Activated T-cell treated with anti-CD3 and anti-CD28 coated beads, Interleukin-2, amount 50 U/mL, for 72 hours (primary cell): ENCODE measurements around the gene CST6. TPM values are rescaled to one million over a fixed set of nuclear protein-coding genes. Genes with fewer than 3 reads are reported as not detected.
A peak's percentile ranks its signal among the peaks of the same experiment; 100 is the strongest.

Experiments
- ATAC-seq, 2 donors: fragments of 150-1000 bp; cut with Tn5 transposase; replicated peaks in 1 of 2; 2 replicates each; pipeline ENCODE4 v1.10.0; 2021; ENCODE audit warnings: moderate library complexity in 2 of 2, mild to moderate bottlenecking in 1 of 2
- DNase-seq, 2 donors: peaks; one replicate each; pipeline ENCODE4 v3.0.0; 2021 to 2022; ENCODE audit warnings: mixed read lengths in 1 of 2
- H3K27ac Mint-ChIP-seq: one replicate; pipeline ENCODE4 v1.8.0; 2022; ENCODE audit warnings: mild to moderate bottlenecking, moderate library complexity, mixed read lengths
- H3K27me3 Mint-ChIP-seq: one replicate; pipeline ENCODE4 v1.8.0; 2022; ENCODE audit warnings: low read depth, mixed read lengths
- H3K36me3 Mint-ChIP-seq, 2 donors: one replicate each; pipeline ENCODE4 v1.8.0; 2022; ENCODE audit warnings: mixed read lengths in 2 of 2, mild to moderate bottlenecking in 1 of 2; ENCODE audit not compliant: insufficient read depth in 2 of 2
- H3K4me1 Mint-ChIP-seq: one replicate; pipeline ENCODE4 v1.8.0; 2022; ENCODE audit warnings: low read depth, mixed read lengths
- H3K4me3 Mint-ChIP-seq, 2 donors: one replicate each; pipeline ENCODE4 v1.8.0; 2022; ENCODE audit warnings: mild to moderate bottlenecking in 2 of 2, mixed read lengths in 2 of 2, moderate library complexity in 2 of 2
- H3K9me3 Mint-ChIP-seq, 2 donors: one replicate each; pipeline ENCODE4 v1.8.0; 2022; ENCODE audit warnings: mixed read lengths in 2 of 2
- total RNA-seq, 2 donors: library from RNA; stranded (reverse); gene quantifications; one replicate each; pipeline ENCODE4 v1.2.3, GENCODE V29; 2022

Gene CST6
- total RNA-seq, 2 donors from 2014 or later, result 0.34 to 0.79 TPM

DNA sequence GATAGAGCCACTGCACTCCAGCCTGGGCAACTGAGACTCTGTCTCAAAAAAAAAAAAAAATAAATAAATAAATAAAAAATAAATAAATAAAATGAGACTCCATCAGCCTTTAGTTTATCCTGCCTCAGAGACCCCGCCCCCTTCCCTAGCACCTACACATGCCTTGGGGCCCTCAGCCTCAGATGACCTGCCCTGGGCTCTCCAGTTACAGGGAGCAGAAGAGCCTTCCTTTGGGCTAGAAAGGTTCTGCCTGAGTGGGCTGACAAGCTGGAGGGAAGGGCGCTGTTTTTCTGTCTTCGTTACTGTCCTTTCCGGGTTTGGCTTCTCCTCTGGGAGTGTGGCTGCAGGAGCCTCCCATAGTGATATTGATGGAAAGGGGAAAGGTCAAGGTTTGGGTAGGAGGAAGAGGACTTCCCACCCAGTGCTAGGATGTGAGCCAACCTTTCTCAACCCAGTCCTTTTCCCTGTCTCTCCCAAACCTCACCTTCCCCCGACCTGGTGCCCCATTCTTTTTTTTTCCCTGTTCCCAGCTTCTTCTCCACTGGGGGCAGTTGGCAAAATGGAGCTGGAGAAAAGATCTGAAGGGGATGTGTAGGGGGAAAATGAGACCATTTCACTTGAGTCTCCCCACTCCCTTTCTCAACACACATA is 38.9 kb downstream of the CST6 start:
- Mint-ChIP-seq H3K4me3 (peak overlapping the region; percentile 98 to 100), H3K36me3 (peaks cover 14 to 24% of the 10 kb centered on the region in 2 donors), H3K27me3 (peaks cover 17% of the 10 kb centered on the region), H3K4me1 (peaks cover 36% of the 10 kb centered on the region), H3K27ac (peak overlapping the region; percentile 82), H3K9me3 (no peaks in the 10 kb centered on the region)
- ATAC-seq, result no peak
- no peak for DNase-seq

DNA sequence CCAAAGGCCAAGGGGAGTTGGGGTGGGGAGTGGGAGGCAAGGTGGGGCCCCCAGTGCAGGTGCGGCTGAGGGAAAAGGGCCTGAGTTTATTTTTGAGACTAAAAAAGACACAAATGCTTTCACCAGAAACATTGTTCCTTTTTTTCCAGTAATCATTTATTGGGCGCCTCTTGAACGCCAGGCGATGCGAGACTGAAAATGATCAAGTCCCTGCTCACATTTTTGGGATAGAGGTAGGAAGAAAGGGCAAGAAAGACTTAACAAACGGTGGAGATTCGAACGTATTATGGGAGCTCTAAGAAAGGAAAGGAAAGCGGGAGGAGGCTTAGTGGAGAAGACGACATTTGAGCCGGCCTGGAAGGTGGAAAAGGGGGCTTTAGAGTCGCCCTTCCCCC is 39.6 kb downstream of the CST6 start:
- ATAC-seq (no peak), DNase-seq (no peak)
- Mint-ChIP-seq H3K27ac (peak overlapping the region; percentile 83), H3K4me3 (peak overlapping the region; percentile 98 to 100), H3K27me3 (peaks cover 17% of the 10 kb centered on the region), H3K36me3 (peaks cover 14 to 28% of the 10 kb centered on the region in 2 donors), H3K4me1 (peaks cover 33% of the 10 kb centered on the region), H3K9me3 (no peaks in the 10 kb centered on the region)

DNA sequence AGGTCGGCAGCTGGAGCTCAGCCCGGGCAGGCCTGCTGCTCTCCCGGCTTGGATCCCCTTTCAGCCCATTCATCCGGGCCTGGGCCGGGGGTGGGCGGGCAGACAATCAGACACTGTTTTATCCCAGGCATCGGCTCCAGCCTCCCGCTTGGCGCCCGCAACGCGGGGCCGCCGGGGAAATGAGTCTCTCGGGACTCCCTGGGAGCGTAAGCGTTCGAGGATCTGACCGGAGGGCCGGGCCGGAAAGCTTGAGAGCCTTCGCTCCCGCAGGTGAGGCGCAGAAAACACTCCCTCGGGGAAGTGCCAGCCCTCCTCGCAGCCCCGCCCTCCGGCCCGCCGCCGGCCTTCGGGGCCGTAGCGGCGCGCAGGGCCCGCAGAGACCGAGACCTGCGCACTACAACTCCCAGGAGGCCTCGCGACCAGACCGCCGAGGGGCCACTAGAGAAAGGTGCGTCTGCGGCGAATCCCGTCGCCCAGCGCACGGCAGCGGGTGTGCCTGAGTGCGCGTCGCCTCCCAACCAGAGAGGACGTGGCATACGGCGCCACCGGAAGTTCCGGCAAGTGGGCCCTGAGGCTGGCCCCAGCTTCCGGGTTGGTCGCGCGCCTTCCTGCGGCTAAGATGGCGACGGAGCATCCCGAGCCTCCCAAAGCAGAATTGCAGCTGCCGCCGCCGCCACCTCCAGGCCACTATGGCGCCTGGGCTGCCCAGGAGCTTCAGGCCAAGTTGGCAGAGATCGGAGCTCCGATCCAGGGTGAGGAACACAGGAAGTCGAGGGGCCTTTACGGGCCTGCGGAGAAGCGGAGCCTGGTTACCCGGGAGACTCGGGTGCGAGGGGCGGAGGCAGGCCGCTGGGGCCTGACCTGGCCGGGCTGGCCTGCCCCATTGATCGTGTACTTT is 40.2 kb downstream of the CST6 start, which contains the start of gene SF3B2:
TSS of gene SF3B2 (plus strand) at position 599 of the 898 bp plus-strand sequence. CDS start at position 620, 21 bp downstream.
- H3K9me3 Mint-ChIP-seq, result no peaks in the 10 kb centered on the region
- H3K27me3 Mint-ChIP-seq, result peaks cover 17% of the 10 kb centered on the region
- DNase-seq (peak; percentile 96 to 98), ATAC-seq (peak; percentile 98 to 99)
- peaks cover 33% of the 10 kb centered on the region for H3K4me1 Mint-ChIP-seq
- peaks cover 16 to 31% of the 10 kb centered on the region in 2 donors for H3K36me3 Mint-ChIP-seq
- H3K27ac Mint-ChIP-seq, result peak within 1 kb of the TSS; percentile 100
- H3K4me3 Mint-ChIP-seq, result peak within 1 kb of the TSS; percentile 98 to 100

DNA sequence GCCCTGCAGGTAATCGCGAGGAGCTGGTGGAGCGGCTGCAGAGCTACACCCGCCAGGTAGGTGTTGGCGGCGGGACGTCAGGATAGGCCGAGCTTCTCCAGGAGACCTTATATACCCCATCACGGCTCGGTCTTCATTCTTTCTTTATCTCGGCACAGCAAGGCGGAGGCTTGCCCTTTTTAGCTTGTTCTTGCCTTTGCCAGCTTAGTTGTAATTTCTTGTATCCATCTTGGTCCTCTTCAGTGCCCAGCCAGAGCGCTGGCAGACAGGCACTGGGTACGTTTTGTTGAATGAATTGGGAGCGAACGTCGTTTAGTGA is 40.8 kb downstream of the CST6 start:
- Mint-ChIP-seq H3K36me3 (peaks cover 18 to 34% of the 10 kb centered on the region in 2 donors), H3K9me3 (no peaks in the 10 kb centered on the region), H3K27me3 (peaks cover 17% of the 10 kb centered on the region), H3K4me1 (peaks cover 33% of the 10 kb centered on the region), H3K27ac (peak overlapping the region; percentile 100), H3K4me3 (peak overlapping the region; percentile 98 to 100)
- ATAC-seq (no peak), DNase-seq (no peak)

DNA sequence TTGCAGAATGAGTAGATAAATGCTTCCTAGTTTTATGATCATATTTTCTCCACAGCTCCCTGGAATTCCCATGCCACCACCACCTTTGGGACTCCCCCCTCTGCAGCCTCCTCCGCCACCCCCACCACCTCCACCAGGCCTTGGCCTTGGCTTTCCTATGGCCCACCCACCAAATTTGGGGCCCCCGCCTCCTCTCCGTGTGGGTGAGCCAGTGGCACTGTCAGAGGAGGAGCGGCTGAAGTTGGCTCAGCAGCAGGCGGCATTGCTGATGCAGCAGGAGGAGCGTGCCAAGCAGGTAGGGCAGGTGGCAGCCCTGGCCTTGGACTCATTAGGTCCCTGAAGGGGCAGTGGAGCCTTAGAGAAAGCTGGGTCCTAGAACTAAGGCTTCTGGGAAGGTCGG is 43.2 kb downstream of the CST6 start:
- no peaks in the 10 kb centered on the region for H3K9me3 Mint-ChIP-seq
- H3K27me3 Mint-ChIP-seq, result no peaks in the 10 kb centered on the region
- no peak overlapping the region for H3K4me3 Mint-ChIP-seq
- peaks cover 19 to 44% of the 10 kb centered on the region in 2 donors for H3K36me3 Mint-ChIP-seq
- DNase-seq, result no peak
- no peak for ATAC-seq
- no peak overlapping the region for H3K27ac Mint-ChIP-seq
- peaks cover 44% of the 10 kb centered on the region for H3K4me1 Mint-ChIP-seq

DNA sequence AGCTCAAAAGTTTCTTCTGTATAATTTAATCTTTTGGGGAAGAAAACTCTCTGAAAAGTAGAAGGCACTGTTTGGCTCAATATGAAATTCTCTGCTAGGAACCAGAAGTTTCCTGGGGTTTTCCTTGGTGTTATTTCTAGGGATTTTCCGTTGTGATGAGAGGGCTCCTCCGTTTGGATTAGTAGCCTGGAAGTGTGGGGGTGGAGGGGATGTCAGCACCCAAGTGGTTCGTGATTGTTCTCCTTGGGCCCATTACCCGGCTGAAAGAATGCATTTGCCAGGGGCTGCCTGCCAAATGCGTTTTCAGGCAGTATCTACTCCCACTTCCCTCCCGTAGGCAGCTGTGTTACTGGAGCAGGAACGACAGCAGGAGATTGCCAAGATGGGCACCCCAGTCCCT is 44.7 kb downstream of the CST6 start:
- Mint-ChIP-seq H3K4me1 (peaks cover 49% of the 10 kb centered on the region), H3K27ac (peak overlapping the region; percentile 65), H3K4me3 (no peak overlapping the region), H3K27me3 (no peaks in the 10 kb centered on the region), H3K9me3 (no peaks in the 10 kb centered on the region), H3K36me3 (peaks cover 27 to 57% of the 10 kb centered on the region in 2 donors)
- DNase-seq, result no peak
- no peak for ATAC-seq

DNA sequence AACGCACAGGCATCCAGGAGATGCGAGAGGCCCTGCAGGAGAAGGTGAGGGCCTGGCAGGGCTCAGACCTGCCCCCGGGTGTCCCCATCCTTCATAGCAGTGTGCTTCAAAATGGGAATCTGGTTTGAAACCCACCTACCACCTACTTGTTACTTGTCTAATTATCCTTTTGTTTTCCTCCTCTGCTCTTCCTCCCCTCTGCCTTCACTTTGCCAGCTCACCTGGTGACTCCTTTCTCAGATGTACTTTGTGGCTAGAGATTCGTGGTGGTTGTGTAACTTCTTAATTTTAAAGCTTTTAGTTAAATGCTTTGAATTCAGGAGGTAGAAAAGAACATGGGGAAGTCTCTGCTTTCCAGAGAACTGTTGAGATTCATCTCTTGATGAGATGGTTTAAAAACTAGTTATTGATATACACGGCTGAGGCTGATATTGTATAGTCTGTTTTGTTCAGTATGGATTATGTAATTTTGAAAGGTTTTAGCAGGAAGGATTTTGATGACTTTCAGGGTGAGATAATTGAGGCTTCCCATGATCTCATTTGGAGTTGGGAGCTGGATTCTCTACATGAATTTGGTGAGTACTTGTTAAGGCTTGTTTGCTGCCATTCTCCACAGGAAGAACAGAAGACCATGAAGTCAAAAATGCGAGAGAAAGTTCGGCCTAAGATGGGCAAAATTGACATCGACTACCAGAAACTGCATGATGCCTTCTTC is 48.3 kb downstream of the CST6 start:
- no peak for DNase-seq
- H3K36me3 Mint-ChIP-seq, result peaks cover 25 to 63% of the 10 kb centered on the region in 2 donors
- peak overlapping the region; percentile 61 for H3K27ac Mint-ChIP-seq
- no peak for ATAC-seq
- H3K4me3 Mint-ChIP-seq, result peak overlapping the region in 1 of 2 donors; percentile 3
- H3K27me3 Mint-ChIP-seq, result no peaks in the 10 kb centered on the region
- peaks cover 46% of the 10 kb centered on the region for H3K4me1 Mint-ChIP-seq
- peaks cover 0 to under 1% of the 10 kb centered on the region in 2 donors for H3K9me3 Mint-ChIP-seq

DNA sequence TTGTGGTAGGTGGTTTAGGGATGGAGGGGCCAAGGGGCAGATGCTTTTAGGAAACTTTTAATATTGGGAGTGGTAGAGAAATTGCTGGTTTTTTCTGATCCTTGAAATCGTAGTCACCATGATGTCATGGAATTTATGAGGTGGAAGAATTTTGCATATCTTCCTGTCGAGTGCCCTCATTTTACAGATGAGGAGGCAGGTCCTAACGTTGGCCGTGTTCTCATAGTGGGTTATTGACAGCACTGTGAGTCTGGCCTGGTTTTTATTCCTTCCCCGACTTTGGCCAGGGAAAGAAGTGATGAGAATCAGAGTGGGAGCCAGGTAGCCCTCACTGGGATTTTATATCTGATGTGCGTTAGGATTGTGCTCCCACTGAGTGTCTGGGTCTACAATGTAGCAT is 49.5 kb downstream of the CST6 start:
- no peak overlapping the region for H3K4me3 Mint-ChIP-seq
- DNase-seq (no peak), ATAC-seq (peak in 1 of 2 donors; percentile 35)
- peaks cover 0 to 3% of the 10 kb centered on the region in 2 donors for H3K9me3 Mint-ChIP-seq
- peaks cover 51% of the 10 kb centered on the region for H3K4me1 Mint-ChIP-seq
- H3K36me3 Mint-ChIP-seq, result peaks cover 24 to 63% of the 10 kb centered on the region in 2 donors
- no peaks in the 10 kb centered on the region for H3K27me3 Mint-ChIP-seq
- peak overlapping the region; percentile 69 for H3K27ac Mint-ChIP-seq

DNA sequence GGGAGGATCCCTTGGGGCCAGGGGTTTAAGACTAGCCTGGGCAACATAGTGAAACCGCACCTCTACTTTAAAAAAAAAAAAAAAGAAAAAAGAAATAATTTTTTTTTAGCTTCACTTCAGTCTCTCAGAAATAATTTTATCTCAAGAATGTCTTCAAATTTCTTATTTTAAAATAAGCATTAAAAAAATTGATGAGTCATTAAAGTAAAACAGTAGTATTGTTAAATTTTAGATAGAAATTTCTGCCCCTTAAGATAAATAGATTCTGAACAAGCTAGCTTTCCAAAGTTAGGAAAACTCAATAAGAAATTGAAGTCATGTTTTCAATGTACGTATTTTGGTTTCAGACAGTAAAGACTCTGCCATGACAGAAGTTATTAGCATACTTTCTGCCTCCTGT is 50.6 kb downstream of the CST6 start:
- peaks cover 0 to 3% of the 10 kb centered on the region in 2 donors for H3K9me3 Mint-ChIP-seq
- H3K4me1 Mint-ChIP-seq, result peaks cover 62% of the 10 kb centered on the region
- H3K27me3 Mint-ChIP-seq, result no peaks in the 10 kb centered on the region
- no peak for ATAC-seq
- H3K27ac Mint-ChIP-seq, result peak overlapping the region; percentile 84
- peaks cover 20 to 63% of the 10 kb centered on the region in 2 donors for H3K36me3 Mint-ChIP-seq
- no peak for DNase-seq
- no peak overlapping the region for H3K4me3 Mint-ChIP-seq

Other genes starting within 250 kb of the CST6 start
- gene AP5B1, start 231.0 kb upstream of the CST6 start, total RNA-seq, result 10 to 100 TPM; 20.0 to 22.4 TPM
- gene OVOL1, start 224.9 kb upstream of the CST6 start, total RNA-seq, result under 1 TPM in 1 of 2 donors, not detected in 1; 0.16 TPM
- gene SNX32, start 178.0 kb upstream of the CST6 start, total RNA-seq, result 1 to 10 TPM; 2.2 to 4.6 TPM
- gene CFL1, start 153.8 kb upstream of the CST6 start, total RNA-seq, result 100 to 1,000 TPM; 477 to 512 TPM
- gene MUS81, start 151.6 kb upstream of the CST6 start, total RNA-seq, result 10 to 100 TPM; 80.6 to 94.8 TPM
- 10 to 100 TPM; 22.4 to 26.0 TPM for gene EFEMP2, start 139.2 kb upstream of the CST6 start, total RNA-seq
- 10 to 100 TPM; 16.8 to 27.8 TPM for gene CTSW, start 132.2 kb upstream of the CST6 start, total RNA-seq
- gene FIBP, start 123.5 kb upstream of the CST6 start, total RNA-seq, result 10 to 100 TPM; 86.4 to 91.9 TPM
- 10 to 100 TPM; 35.4 to 37.5 TPM for gene CCDC85B, start 121.3 kb upstream of the CST6 start, total RNA-seq
- gene FOSL1, start 111.6 kb upstream of the CST6 start, total RNA-seq, result 10 to 100 TPM; 11.9 to 18.8 TPM
- 10 to 100 TPM; 34.7 to 36.5 TPM for gene C11orf68, start 92.9 kb upstream of the CST6 start, total RNA-seq
- gene DRAP1, start 92.6 kb upstream of the CST6 start, total RNA-seq, result 100 to 1,000 TPM; 126 to 145 TPM
- gene TSGA10IP, start 66.5 kb upstream of the CST6 start, total RNA-seq, result not detected
- gene SART1, start 50.3 kb upstream of the CST6 start, total RNA-seq, result 10 to 100 TPM; 63.2 to 75.9 TPM
- gene EIF1AD, start 9.9 kb upstream of the CST6 start, total RNA-seq, result 10 to 100 TPM; 39.1 to 40.8 TPM
- gene BANF1, start 9.5 kb upstream of the CST6 start, total RNA-seq, result 100 to 1,000 TPM; 166 to 174 TPM
- gene CATSPER1, start 14.5 kb downstream of the CST6 start, total RNA-seq, result under 1 TPM in 1 of 2 donors, not detected in 1; 0.49 TPM
- gene GAL3ST3, start 37.2 kb downstream of the CST6 start, total RNA-seq, result under 1 TPM; 0.36 to 0.42 TPM
- gene SF3B2, start 40.4 kb downstream of the CST6 start, total RNA-seq, result 100 to 1,000 TPM; 222 to 223 TPM
- 100 to 1,000 TPM; 104 to 114 TPM for gene PACS1, start 58.3 kb downstream of the CST6 start, total RNA-seq
- gene KLC2, start 245.7 kb downstream of the CST6 start, total RNA-seq, result 10 to 100 TPM; 51.9 to 54.8 TPM